Neural cell (in vitro differentiated cells): ENCODE data around the gene WDR17. TPM values are rescaled to one million over a fixed set of nuclear protein-coding genes. Genes with fewer than 3 reads are reported as not detected.

Source experiments
- H2AFZ ChIP-seq: fragments of 200-600, 300-800 bp; sonication (generic), shearing (Covaris generic); 2 replicates; pipeline ENCODE4 v1.6.0; 2014; ENCODE audit warnings: low read depth, mild to moderate bottlenecking, antibody characterized with exemption, low read length, moderate library complexity
- H3F3A ChIP-seq: fragments of 200-600 bp; shearing (Covaris generic); 2 replicates; pipeline ENCODE4 v1.6.1; 2016; ENCODE audit warnings: mild to moderate bottlenecking, moderate library complexity, mixed read lengths, antibody characterized with exemption, low read length; ENCODE audit not compliant: insufficient read depth, poor library complexity, severe bottlenecking
- H3K27ac ChIP-seq: fragments of 200-600, 300-800 bp; sonication (generic), shearing (Covaris generic); 2 replicates; pipeline ENCODE4 v1.5.1; 2014; ENCODE audit warnings: mild to moderate bottlenecking, low read length, moderate library complexity
- H3K27me3 ChIP-seq: fragments of 300-800, 200-600 bp; sonication (generic), shearing (Covaris generic); 2 replicates; pipeline ENCODE4 v1.6.0; 2014; ENCODE audit warnings: mild to moderate bottlenecking, low read depth, low read length, moderate library complexity; ENCODE audit not compliant: insufficient read depth
- H3K36me3 ChIP-seq: fragments of 300-800, 200-600 bp; sonication (generic), shearing (Covaris generic); 2 replicates; pipeline ENCODE4 v1.5.1; 2014; ENCODE audit warnings: mild to moderate bottlenecking, antibody characterized with exemption, low read length, moderate library complexity; ENCODE audit not compliant: insufficient read depth
- H3K4me2 ChIP-seq: fragments of 300-800, 200-600 bp; sonication (generic), shearing (Covaris generic); 2 replicates; pipeline ENCODE4 v1.6.0; 2014; ENCODE audit warnings: mild to moderate bottlenecking, low read length
- H3K4me3 ChIP-seq: fragments of 300-800, 200-600 bp; sonication (generic), shearing (Covaris generic); 2 replicates; pipeline ENCODE4 v1.5.1; 2014; ENCODE audit warnings: mild to moderate bottlenecking, low read length, moderate library complexity
- H3K79me2 ChIP-seq: fragments of 200-600 bp; shearing (Covaris generic); replicated peaks from 2 replicates; pipeline ENCODE4 v1.6.0; 2014; ENCODE audit warnings: mild to moderate bottlenecking, low read length, moderate library complexity; ENCODE audit not compliant: insufficient read depth
- H3K9ac ChIP-seq: fragments of 300-800, 200-600 bp; sonication (generic), shearing (Covaris generic); 2 replicates; pipeline ENCODE4 v1.6.1; 2016; ENCODE audit warnings: mild to moderate bottlenecking, low read length, mixed read lengths
- H3K9me2 ChIP-seq: fragments of 200-600 bp; shearing (Covaris generic); 2 replicates; pipeline ENCODE4 v1.6.1; 2016; ENCODE audit warnings: mild to moderate bottlenecking, low read length, mixed read lengths; ENCODE audit not compliant: insufficient read depth
- H3K9me3 ChIP-seq: fragments of 200-600, 300-800 bp; sonication (generic), shearing (Covaris generic); 2 replicates; pipeline ENCODE4 v1.6.1; 2016; ENCODE audit warnings: mild to moderate bottlenecking, mixed run types, low read length, moderate library complexity, mixed read lengths
- H4K20me1 ChIP-seq: fragments of 200-600 bp; shearing (Covaris generic); 2 replicates; pipeline ENCODE4 v1.6.1; 2016; ENCODE audit warnings: mild to moderate bottlenecking, mixed run types; ENCODE audit not compliant: insufficient read depth
- EP300 ChIP-seq: fragments of 450-650 bp; conservative IDR thresholded peaks from 2 replicates; pipeline ENCODE4 v1.6.1; 2014; ENCODE audit warnings: antibody characterized with exemption, mild to moderate bottlenecking, moderate library complexity; ENCODE audit not compliant: poor library complexity, severe bottlenecking
- EZH2 ChIP-seq: fragments of 200-600, 300-800 bp; shearing (Covaris generic), sonication (generic); IDR thresholded peaks from 2 replicates; pipeline ENCODE4 v1.6.1; 2014; ENCODE audit warnings: antibody characterized with exemption, low read length, borderline replicate concordance, mild to moderate bottlenecking; ENCODE audit not compliant: insufficient read depth, poor library complexity, severe bottlenecking
- MXI1 ChIP-seq: fragments of 450-650 bp; conservative IDR thresholded peaks from 2 replicates; pipeline ENCODE4 v1.6.1; 2014; ENCODE audit warnings: antibody characterized with exemption, mild to moderate bottlenecking; ENCODE audit not compliant: poor library complexity, severe bottlenecking
- POLR2AphosphoS5 ChIP-seq: IDR thresholded peaks from 2 replicates; pipeline ENCODE4 v1.6.1; 2012
- RAD21 ChIP-seq: fragments of 450-650 bp; conservative IDR thresholded peaks from 2 replicates; pipeline ENCODE4 v1.6.1; 2014; ENCODE audit warnings: antibody characterized with exemption, mild to moderate bottlenecking, moderate library complexity
- SMC3 ChIP-seq: fragments of 450-650 bp; conservative IDR thresholded peaks from 2 replicates; pipeline ENCODE4 v1.6.1; 2014; ENCODE audit warnings: antibody characterized with exemption, mild to moderate bottlenecking, moderate library complexity; ENCODE audit not compliant: poor library complexity
- TAF1 ChIP-seq: IDR thresholded peaks from 2 replicates; pipeline ENCODE4 v1.6.1; 2012; ENCODE audit warnings: low read depth
- polyA plus RNA-seq: library from polyadenylated mRNA; depleted of rRNA; stranded (reverse); fragments of >200 nt; gene quantifications from 2 replicates; pipeline ENCODE4 v1.2.3, GENCODE V29; 2014
- TF ChIP-seq, protein P1 (sequence below): fragments of 450-650 bp; IDR thresholded peaks from 2 replicates; pipeline ENCODE4 v1.5.1; 2014; ENCODE audit warnings: antibody characterized with exemption, mild to moderate bottlenecking, moderate library complexity; ENCODE audit not compliant: poor library complexity, severe bottlenecking
- TF ChIP-seq, protein P2 (sequence below): IDR thresholded peaks from 2 replicates; pipeline ENCODE4 v1.6.1; 2012; ENCODE audit warnings: borderline replicate concordance

WDR17 gene
- polyA plus RNA-seq, 1 donor from 2014 or later, result 59.1 TPM

GRCh38 chr4:176134670-176135069 lies 69.0 kb downstream of the WDR17 start:
- Histone ChIP-seq H3K4me2 (no peak overlapping the region), H3K27ac (no peak overlapping the region), H4K20me1 (no peaks in the 10 kb centered on the region), H3K9me3 (no peaks in the 10 kb centered on the region), H3K79me2 (no peaks in the 10 kb centered on the region), H3F3A (no peaks in the 10 kb centered on the region), H2AFZ (no peak overlapping the region), H3K36me3 (no peaks in the 10 kb centered on the region), H3K27me3 (no peaks in the 10 kb centered on the region), H3K4me3 (no peak overlapping the region), H3K9ac (no peak overlapping the region), H3K9me2 (no peaks in the 10 kb centered on the region)
- TF ChIP-seq, protein P1, sequence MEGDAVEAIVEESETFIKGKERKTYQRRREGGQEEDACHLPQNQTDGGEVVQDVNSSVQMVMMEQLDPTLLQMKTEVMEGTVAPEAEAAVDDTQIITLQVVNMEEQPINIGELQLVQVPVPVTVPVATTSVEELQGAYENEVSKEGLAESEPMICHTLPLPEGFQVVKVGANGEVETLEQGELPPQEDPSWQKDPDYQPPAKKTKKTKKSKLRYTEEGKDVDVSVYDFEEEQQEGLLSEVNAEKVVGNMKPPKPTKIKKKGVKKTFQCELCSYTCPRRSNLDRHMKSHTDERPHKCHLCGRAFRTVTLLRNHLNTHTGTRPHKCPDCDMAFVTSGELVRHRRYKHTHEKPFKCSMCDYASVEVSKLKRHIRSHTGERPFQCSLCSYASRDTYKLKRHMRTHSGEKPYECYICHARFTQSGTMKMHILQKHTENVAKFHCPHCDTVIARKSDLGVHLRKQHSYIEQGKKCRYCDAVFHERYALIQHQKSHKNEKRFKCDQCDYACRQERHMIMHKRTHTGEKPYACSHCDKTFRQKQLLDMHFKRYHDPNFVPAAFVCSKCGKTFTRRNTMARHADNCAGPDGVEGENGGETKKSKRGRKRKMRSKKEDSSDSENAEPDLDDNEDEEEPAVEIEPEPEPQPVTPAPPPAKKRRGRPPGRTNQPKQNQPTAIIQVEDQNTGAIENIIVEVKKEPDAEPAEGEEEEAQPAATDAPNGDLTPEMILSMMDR, result no peak
- no peak for TF ChIP-seq EP300
- no peak for TF ChIP-seq RAD21
- TF ChIP-seq EZH2, result no peak
- no peak for TF ChIP-seq MXI1
- TF ChIP-seq, protein P2, sequence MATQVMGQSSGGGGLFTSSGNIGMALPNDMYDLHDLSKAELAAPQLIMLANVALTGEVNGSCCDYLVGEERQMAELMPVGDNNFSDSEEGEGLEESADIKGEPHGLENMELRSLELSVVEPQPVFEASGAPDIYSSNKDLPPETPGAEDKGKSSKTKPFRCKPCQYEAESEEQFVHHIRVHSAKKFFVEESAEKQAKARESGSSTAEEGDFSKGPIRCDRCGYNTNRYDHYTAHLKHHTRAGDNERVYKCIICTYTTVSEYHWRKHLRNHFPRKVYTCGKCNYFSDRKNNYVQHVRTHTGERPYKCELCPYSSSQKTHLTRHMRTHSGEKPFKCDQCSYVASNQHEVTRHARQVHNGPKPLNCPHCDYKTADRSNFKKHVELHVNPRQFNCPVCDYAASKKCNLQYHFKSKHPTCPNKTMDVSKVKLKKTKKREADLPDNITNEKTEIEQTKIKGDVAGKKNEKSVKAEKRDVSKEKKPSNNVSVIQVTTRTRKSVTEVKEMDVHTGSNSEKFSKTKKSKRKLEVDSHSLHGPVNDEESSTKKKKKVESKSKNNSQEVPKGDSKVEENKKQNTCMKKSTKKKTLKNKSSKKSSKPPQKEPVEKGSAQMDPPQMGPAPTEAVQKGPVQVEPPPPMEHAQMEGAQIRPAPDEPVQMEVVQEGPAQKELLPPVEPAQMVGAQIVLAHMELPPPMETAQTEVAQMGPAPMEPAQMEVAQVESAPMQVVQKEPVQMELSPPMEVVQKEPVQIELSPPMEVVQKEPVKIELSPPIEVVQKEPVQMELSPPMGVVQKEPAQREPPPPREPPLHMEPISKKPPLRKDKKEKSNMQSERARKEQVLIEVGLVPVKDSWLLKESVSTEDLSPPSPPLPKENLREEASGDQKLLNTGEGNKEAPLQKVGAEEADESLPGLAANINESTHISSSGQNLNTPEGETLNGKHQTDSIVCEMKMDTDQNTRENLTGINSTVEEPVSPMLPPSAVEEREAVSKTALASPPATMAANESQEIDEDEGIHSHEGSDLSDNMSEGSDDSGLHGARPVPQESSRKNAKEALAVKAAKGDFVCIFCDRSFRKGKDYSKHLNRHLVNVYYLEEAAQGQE, result no peak
- no peak for TF ChIP-seq POLR2AphosphoS5
- no peak for TF ChIP-seq TAF1
- no peak for TF ChIP-seq SMC3

GRCh38 chr4:176137631-176138030 lies 72.0 kb downstream of the WDR17 start:
- H3K9me3 ChIP-seq, result no peaks in the 10 kb centered on the region
- TF ChIP-seq, protein P1, result no peak
- TF ChIP-seq RAD21 (no peak), POLR2AphosphoS5 (no peak), TAF1 (no peak), EP300 (no peak), EZH2 (no peak), SMC3 (no peak), MXI1 (no peak)
- TF ChIP-seq, protein P2, result no peak
- H3K79me2 ChIP-seq, result no peaks in the 10 kb centered on the region
- H3F3A ChIP-seq, result no peaks in the 10 kb centered on the region
- H3K4me3 ChIP-seq, result no peak overlapping the region
- no peaks in the 10 kb centered on the region for H4K20me1 ChIP-seq
- H3K36me3 ChIP-seq, result no peaks in the 10 kb centered on the region
- no peaks in the 10 kb centered on the region for H3K9me2 ChIP-seq
- no peak overlapping the region for H3K27ac ChIP-seq
- H2AFZ ChIP-seq, result no peak overlapping the region
- H3K27me3 ChIP-seq, result no peaks in the 10 kb centered on the region
- no peak overlapping the region for H3K9ac ChIP-seq
- H3K4me2 ChIP-seq, result no peak overlapping the region
